GM21367 (cell line): ENCODE results near the gene LTBP1.
"Not testable (repeated sequence)": the region's sequence is repeated elsewhere in the genome, so short reads cannot be mapped to it uniquely, and the experiment has no call there.

Experiments
- ATAC-seq: cut with Tn5 transposase; IDR thresholded peaks from one replicate; pipeline ENCODE4 v1.9.1; 2021; ENCODE audit not compliant: unreplicated experiment

The LTBP1 gene

GRCh38 chr2:33038230-33038629, 91.5 kb downstream of the LTBP1 start:
- no peak for ATAC-seq

- ATAC-seq: no peak
Measured at GRCh38 chr2:33038799-33039198, 92.0 kb downstream of the LTBP1 start.

- ATAC-seq: no peak
Measured at GRCh38 chr2:33040541-33040940, 93.8 kb downstream of the LTBP1 start.

GRCh38 chr2:33042265-33042664, 95.5 kb downstream of the LTBP1 start:
- ATAC-seq: no peak

- ATAC-seq: no peak
Measured at GRCh38 chr2:33042819-33043218, 96.1 kb downstream of the LTBP1 start.

GRCh38 chr2:33047939-33048338, 101.2 kb downstream of the LTBP1 start:
- no peak for ATAC-seq

GRCh38 chr2:33051586-33052360, 105.0 kb downstream of the LTBP1 start:
- ATAC-seq: no peak

GRCh38 chr2:33052361-33052735, 105.6 kb downstream of the LTBP1 start:
- no peak for ATAC-seq

- ATAC-seq: not testable (repeated sequence)
Measured at GRCh38 chr2:33052795-33053194, 106.0 kb downstream of the LTBP1 start.

- ATAC-seq: no peak
Measured at GRCh38 chr2:33056170-33056569, 109.4 kb downstream of the LTBP1 start.

GRCh38 chr2:33057307-33058028, 110.7 kb downstream of the LTBP1 start:
- not testable (repeated sequence) for ATAC-seq

GRCh38 chr2:33058716-33059470, 112.1 kb downstream of the LTBP1 start:
- no peak for ATAC-seq

- no peak for ATAC-seq
Measured at GRCh38 chr2:33059471-33060156, 112.9 kb downstream of the LTBP1 start.

- no peak for ATAC-seq
Measured at GRCh38 chr2:33060405-33060804, 113.7 kb downstream of the LTBP1 start.

GRCh38 chr2:33062665-33063250, 116.0 kb downstream of the LTBP1 start:
- no peak for ATAC-seq

- no peak for ATAC-seq
Measured at GRCh38 chr2:33064349-33064801, 117.6 kb downstream of the LTBP1 start.

- no peak for ATAC-seq
Measured at GRCh38 chr2:33067598-33067997, 120.8 kb downstream of the LTBP1 start.

- ATAC-seq: no peak
Measured at GRCh38 chr2:33068261-33068660, 121.5 kb downstream of the LTBP1 start.

GRCh38 chr2:33069894-33070651, 123.3 kb downstream of the LTBP1 start:
- no peak for ATAC-seq

GRCh38 chr2:33071591-33071990, 124.8 kb downstream of the LTBP1 start:
- no peak for ATAC-seq
